ENCODE results near the gene ERVFRD-1. TPM values are rescaled to one million over a fixed set of nuclear protein-coding genes. Genes with fewer than 3 reads are reported as not detected.

Gene ERVFRD-1
- total RNA-seq, 1 experiment from 2014 or later: not detected

- TF ChIP-seq GTF2I (CRISPR knock-in tag; conservative IDR thresholded peaks at IDR 0.05) (no peak), FOXJ3 (CRISPR knock-in tag; IDR thresholded peaks at IDR 0.05; ENCODE audit: borderline replicate concordance) (no peak), ELF4 (CRISPR knock-in tag; IDR thresholded peaks at IDR 0.05; ENCODE audit: low read depth) (no peak), ATF1 (CRISPR knock-in tag; IDR thresholded peaks at IDR 0.05) (no peak), IRF2 (CRISPR knock-in tag; IDR thresholded peaks at IDR 0.05; ENCODE audit: borderline replicate concordance, low read depth) (no peak), RELA (CRISPR knock-in tag; IDR thresholded peaks at IDR 0.05; ENCODE audit: borderline replicate concordance) (no peak)
These were observed 25.3 kb upstream of the ERVFRD-1 start (continued) for GRCh38 chr6:11136809-11137208.

GRCh38 chr6:11133281-11133680 is 21.8 kb upstream of the ERVFRD-1 start:
- ATAC-seq: no peak
- H3K27me3 Mint-ChIP-seq (ENCODE audit: low read depth): no peaks in the 10 kb centered on the region
- H3K9me3 Mint-ChIP-seq: no peaks in the 10 kb centered on the region
- DNase-seq (ENCODE audit: low spot score): no peak
- H3K27ac Mint-ChIP-seq: no peak overlapping the region
- CTCF ChIA-PET: no interaction called here
- peaks cover 26% of the 10 kb centered on the region for H3K4me1 Mint-ChIP-seq
- POLR2A ChIA-PET: no interaction called here
- TF ChIP-seq E2F1 (CRISPR knock-in tag; IDR thresholded peaks at IDR 0.05) (no peak), ZNF121 (CRISPR knock-in tag; IDR thresholded peaks at IDR 0.05) (no peak), ESRRA (CRISPR knock-in tag; IDR thresholded peaks at IDR 0.05; ENCODE audit: borderline replicate concordance) (no peak), TCF7 (CRISPR knock-in tag; IDR thresholded peaks at IDR 0.05; ENCODE audit: low read depth) (no peak), USF1 (CRISPR knock-in tag; IDR thresholded peaks at IDR 0.05) (no peak), ZNF671 (CRISPR knock-in tag; IDR thresholded peaks at IDR 0.05) (no peak), IRF1 (CRISPR knock-in tag; IDR thresholded peaks at IDR 0.05) (no peak), ZBTB43 (CRISPR knock-in tag; IDR thresholded peaks at IDR 0.05) (no peak), ZBTB21 (CRISPR knock-in tag; IDR thresholded peaks at IDR 0.05; ENCODE audit: borderline replicate concordance) (no peak)
- H3K36me3 Mint-ChIP-seq: peaks cover 13% of the 10 kb centered on the region
- no peak overlapping the region for H3K4me3 Mint-ChIP-seq

- DNase-seq (ENCODE audit: low spot score) (no peak), ATAC-seq (no peak)
- Mint-ChIP-seq H3K36me3 (peaks cover 14% of the 10 kb centered on the region), H3K27me3 (ENCODE audit: low read depth) (no peaks in the 10 kb centered on the region), H3K9me3 (no peaks in the 10 kb centered on the region), H3K4me3 (no peak overlapping the region), H3K4me1 (peaks cover 25% of the 10 kb centered on the region), H3K27ac (no peak overlapping the region)
- ChIA-PET CTCF (no interaction called here), POLR2A (no interaction called here)
- TF ChIP-seq MLX (CRISPR knock-in tag; IDR thresholded peaks at IDR 0.05) (no peak), E2F1 (CRISPR knock-in tag; IDR thresholded peaks at IDR 0.05) (no peak), ZNF232 (CRISPR knock-in tag; IDR thresholded peaks at IDR 0.05) (no peak), SOX15 (CRISPR knock-in tag; IDR thresholded peaks at IDR 0.05) (no peak), FOXP1 (CRISPR knock-in tag; IDR thresholded peaks at IDR 0.05; ENCODE audit: borderline replicate concordance) (no peak), ZNF532 (CRISPR knock-in tag; IDR thresholded peaks at IDR 0.05; ENCODE audit: borderline replicate concordance) (no peak), ESRRA (CRISPR knock-in tag; IDR thresholded peaks at IDR 0.05; ENCODE audit: borderline replicate concordance) (no peak), ZBTB43 (CRISPR knock-in tag; IDR thresholded peaks at IDR 0.05) (no peak), CREM (CRISPR knock-in tag; IDR thresholded peaks at IDR 0.05) (no peak), ZNF219 (CRISPR knock-in tag; IDR thresholded peaks at IDR 0.05; ENCODE audit: borderline replicate concordance) (no peak)
These were observed 20.8 kb upstream of the ERVFRD-1 start for GRCh38 chr6:11132194-11132888.

All from WTC11 (cell line).